HEK293T (cell line): Measurements from ENCODE around the gene LAMA3.

Source experiments
- FOXK2 ChIP-seq: fragments of 450-650 bp; IDR thresholded peaks from 2 replicates; pipeline ENCODE4 v1.6.1; 2016; ENCODE audit warnings: mild to moderate bottlenecking
- FOXM1 ChIP-seq: fragments of 450-650 bp; IDR thresholded peaks from 2 replicates; pipeline ENCODE4 v1.6.1; 2017; ENCODE audit warnings: mild to moderate bottlenecking, borderline replicate concordance
- LEF1 ChIP-seq: fragments of 450-650 bp; IDR thresholded peaks from 2 replicates; pipeline ENCODE4 v1.6.1; 2017; ENCODE audit warnings: mild to moderate bottlenecking, borderline replicate concordance

DNA sequence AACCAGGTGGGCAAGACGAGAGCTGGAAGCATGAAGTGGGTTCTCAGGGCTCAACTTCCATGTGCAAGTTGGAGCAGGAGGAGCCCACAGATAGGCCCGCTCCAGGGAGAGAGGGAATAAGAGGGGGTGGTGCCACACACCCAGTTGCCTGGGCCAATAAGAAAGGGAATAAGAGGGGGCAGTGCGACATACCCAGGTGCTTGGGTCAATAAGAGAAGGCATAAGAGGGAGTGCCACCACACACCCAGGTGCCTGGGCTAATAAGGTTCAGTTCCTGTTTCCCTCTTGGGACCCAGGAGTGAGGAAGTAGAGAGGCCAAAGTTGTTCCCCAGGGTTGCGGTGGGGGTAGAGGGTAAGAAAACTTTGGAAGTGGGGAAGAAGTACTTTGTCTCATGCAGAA lies 127.5 kb downstream of the LAMA3 start:
- TF ChIP-seq FOXK2 (no peak), FOXM1 (no peak), LEF1 (no peak)
